A673 (cell line): ENCODE measurements around the gene MCCD1. TPM values are rescaled to one million over a fixed set of nuclear protein-coding genes. Genes with fewer than 3 reads are reported as not detected.

Experiments used
- BruUV-seq: library from RNA; stranded (reverse); fragments of 400-500 nt; replicated peaks from 2 replicates; lab custom pipeline; 2021; lab: Mats Ljungman, UMichigan
- CTCF ChIA-PET: fragments of 300-600 bp; sonication (Branson Sonifier 250); formaldehyde crosslinking; loops from one replicate; lab custom pipeline; 2022; ENCODE audit warnings: antibody characterized with exemption; lab: Charles Lee
- POLR2A ChIA-PET: fragments of 300-600 bp; sonication (Branson Sonifier 250); formaldehyde crosslinking; loops from one replicate; lab custom pipeline; 2022; ENCODE audit warnings: antibody characterized with exemption; ENCODE audit not compliant: low non-redundant PET; lab: Charles Lee
- DNase-seq: peaks from one replicate; pipeline ENCODE4 v3.0.0-alpha.2; 2015; ENCODE audit warnings: low spot score
- H3K27ac ChIP-seq: fragments of 200-600 bp; sonication (generic); 2 replicates; pipeline ENCODE4 v1.5.1; 2016; ENCODE audit warnings: mixed run types, low read depth, mild to moderate bottlenecking, mixed read lengths, antibody characterized with exemption, low read length; ENCODE audit not compliant: poor library complexity, severe bottlenecking
- H3K27me3 ChIP-seq: fragments of 200-600 bp; sonication (generic); replicated peaks from 2 replicates; pipeline ENCODE4 v1.6.1; 2017; ENCODE audit warnings: mixed run types, low read depth, mild to moderate bottlenecking, mixed read lengths, antibody characterized with exemption, low read length; ENCODE audit not compliant: insufficient read depth, poor library complexity
- H3K36me3 ChIP-seq: fragments of 200-600 bp; sonication (generic); 2 replicates; pipeline ENCODE4 v1.6.1; 2016; ENCODE audit warnings: mixed run types, mild to moderate bottlenecking, mixed read lengths, antibody characterized with exemption, low read length; ENCODE audit not compliant: insufficient read depth, poor library complexity, severe bottlenecking
- H3K4me1 ChIP-seq: fragments of 200-600 bp; sonication (generic); 2 replicates; pipeline ENCODE4 v1.6.1; 2017; ENCODE audit warnings: mixed run types, mild to moderate bottlenecking, mixed read lengths, antibody characterized with exemption, low read length; ENCODE audit not compliant: insufficient read depth, poor library complexity, severe bottlenecking
- H3K4me3 ChIP-seq: fragments of 200-600 bp; sonication (generic); 2 replicates; pipeline ENCODE4 v1.5.1; 2016; ENCODE audit warnings: low read depth, mixed run types, mild to moderate bottlenecking, mixed read lengths, low read length; ENCODE audit not compliant: poor library complexity, severe bottlenecking
- H3K9me3 ChIP-seq: fragments of 200-600 bp; sonication (generic); 2 replicates; pipeline ENCODE4 v1.6.1; 2016; ENCODE audit warnings: mixed run types, low read depth, mild to moderate bottlenecking, mixed read lengths, antibody characterized with exemption, low read length; ENCODE audit not compliant: poor library complexity, severe bottlenecking
- CTCF ChIP-seq: fragments of 300-800, 200-600 bp; sonication (generic); conservative IDR thresholded peaks from 2 replicates; pipeline ENCODE4 v1.5.1; 2017; ENCODE audit warnings: low read depth, mild to moderate bottlenecking, antibody characterized with exemption, low read length, moderate library complexity, mixed read lengths
- EZH2 ChIP-seq: fragments of 200-600 bp; sonication (generic); IDR thresholded peaks from 2 replicates; pipeline ENCODE4 v1.6.1; 2017; ENCODE audit warnings: borderline replicate concordance, low read depth, mild to moderate bottlenecking, mixed read lengths, antibody characterized with exemption, low read length; ENCODE audit not compliant: poor library complexity, severe bottlenecking
- intact Hi-C: fragments of 100-400 bp; cut with micrococcal nuclease; formaldehyde crosslinking; loops from one replicate; pipeline ENCODE4 v1.10.0; 2022; ENCODE audit not compliant: unreplicated experiment
- total RNA-seq: library from RNA; stranded (reverse); gene quantifications from 2 replicates; pipeline ENCODE4 v1.2.3, GENCODE V29; 2021

The MCCD1 gene
- total RNA-seq, 1 experiment from 2014 or later = not detected

DNA sequence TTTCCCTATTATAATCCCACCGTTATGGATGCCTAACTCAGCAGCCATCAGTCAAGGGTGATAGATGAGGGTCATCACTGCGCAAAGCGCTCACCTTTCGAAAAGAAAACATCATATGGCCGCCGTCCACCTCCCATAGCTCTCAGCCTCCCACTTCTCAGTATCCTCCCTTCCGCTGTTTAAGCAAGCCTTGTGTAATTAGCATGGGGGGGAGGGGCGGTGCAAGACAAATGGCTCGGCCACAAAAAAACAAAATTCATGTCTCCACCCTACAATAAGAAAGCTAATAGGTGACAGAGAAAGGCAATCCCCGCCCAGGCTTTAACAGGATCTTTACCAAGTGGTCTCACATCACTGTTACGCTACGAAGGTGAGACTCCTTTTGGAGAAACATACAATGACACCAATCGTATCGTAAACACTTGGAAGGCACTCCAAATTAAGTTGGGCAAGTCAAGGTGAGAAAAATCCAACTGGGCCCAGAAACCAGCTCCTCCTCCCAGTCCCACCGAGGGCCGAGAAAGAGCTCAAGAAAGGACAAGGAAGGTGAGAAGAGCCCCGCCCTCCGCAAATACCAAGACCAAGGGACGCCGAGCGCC, 12.4 kb downstream of the MCCD1 start:
- H3K27me3 ChIP-seq = no peaks in the 10 kb centered on the region
- peaks cover 46% of the 10 kb centered on the region for H3K36me3 ChIP-seq
- H3K27ac ChIP-seq = peak overlapping the region; percentile 99
- no peaks in the 10 kb centered on the region for H3K9me3 ChIP-seq
- TF ChIP-seq EZH2 = no peak
- TF ChIP-seq CTCF = no peak
- DNase-seq = peak; percentile 66
- peaks cover 16% of the 10 kb centered on the region for H3K4me1 ChIP-seq
- H3K4me3 ChIP-seq = peak overlapping the region; percentile 87
- intact Hi-C loops = loop anchor here (5.0 to 10.0 kb wide), 5 partner anchors 44 to 354 kb away; partner anchors contain the start of genes APOM, BAG6, CLIC1 and EHMT2
- TSS peak; percentile 62 for BruUV-seq
- POLR2A ChIA-PET = interaction anchor here (0.6 to 0.8 kb wide), 5 partner anchors 44 to 569 kb away, joined by 3 to 16 read pairs (median 4); no protein-coding TSS in a partner anchor
- CTCF ChIA-PET = interaction anchor here (0.6 to 2.3 kb wide), 2 partner anchors 58 to 644 kb away, joined by 5 to 6 read pairs; no protein-coding TSS in a partner anchor

GRCh38 chr6:31541658-31542521, 13.1 kb downstream of the MCCD1 start, which contains the start of gene DDX39B:
TSS of gene DDX39B (minus strand) at chr6:31542003. CDS start at chr6:31540532, 1,471 bp downstream.
- Histone ChIP-seq H3K27me3 (no peaks in the 10 kb centered on the region), H3K27ac (peak within 1 kb of the TSS; percentile 99), H3K4me1 (peaks cover 16% of the 10 kb centered on the region), H3K4me3 (peak within 1 kb of the TSS; percentile 87), H3K36me3 (peaks cover 39% of the 10 kb centered on the region), H3K9me3 (no peaks in the 10 kb centered on the region)
- BruUV-seq = no TSS peak
- intact Hi-C loops = loop anchor here (5.0 to 10.0 kb wide), 5 partner anchors 45 to 353 kb away; partner anchors contain the start of genes APOM, BAG6, CLIC1 and EHMT2
- POLR2A ChIA-PET = interaction anchor here (0.6 to 0.8 kb wide), 5 partner anchors 45 to 813 kb away, joined by 3 to 4 read pairs (median 3); no protein-coding TSS in a partner anchor
- TF ChIP-seq EZH2 (no peak), CTCF (no peak)
- CTCF ChIA-PET = interaction anchor here (0.6 to 2.3 kb wide), 2 partner anchors 57 to 644 kb away, joined by 5 to 6 read pairs; no protein-coding TSS in a partner anchor
- peak; percentile 99 for DNase-seq

GRCh38 chr6:31543639-31544038, 14.9 kb downstream of the MCCD1 start:
- POLR2A ChIA-PET = no interaction called here
- TF ChIP-seq CTCF (no peak), EZH2 (no peak)
- intact Hi-C loops = loop anchor here (5.0 to 10.0 kb wide), 5 partner anchors 46 to 351 kb away; partner anchors contain the start of genes APOM, BAG6, CLIC1 and EHMT2
- CTCF ChIA-PET = no interaction called here
- no peak for DNase-seq
- BruUV-seq = no TSS peak
- no peak overlapping the region for H3K4me3 ChIP-seq
- peaks cover 26% of the 10 kb centered on the region for H3K4me1 ChIP-seq
- no peaks in the 10 kb centered on the region for H3K27me3 ChIP-seq
- no peak overlapping the region for H3K27ac ChIP-seq
- H3K9me3 ChIP-seq = no peaks in the 10 kb centered on the region
- H3K36me3 ChIP-seq = peaks cover 21% of the 10 kb centered on the region
